GM21723 (cell line): ENCODE data around the gene SASH3.
"Not testable (repeated sequence)": the region's sequence is repeated elsewhere in the genome, so short reads cannot be mapped to it uniquely, and the experiment has no call there.

ENCODE experiments used
- ATAC-seq: cut with Tn5 transposase; IDR thresholded peaks from one replicate; pipeline ENCODE4 v1.9.1; 2021; ENCODE audit warnings: mild to moderate bottlenecking, moderate library complexity; ENCODE audit not compliant: unreplicated experiment

The SASH3 gene

DNA sequence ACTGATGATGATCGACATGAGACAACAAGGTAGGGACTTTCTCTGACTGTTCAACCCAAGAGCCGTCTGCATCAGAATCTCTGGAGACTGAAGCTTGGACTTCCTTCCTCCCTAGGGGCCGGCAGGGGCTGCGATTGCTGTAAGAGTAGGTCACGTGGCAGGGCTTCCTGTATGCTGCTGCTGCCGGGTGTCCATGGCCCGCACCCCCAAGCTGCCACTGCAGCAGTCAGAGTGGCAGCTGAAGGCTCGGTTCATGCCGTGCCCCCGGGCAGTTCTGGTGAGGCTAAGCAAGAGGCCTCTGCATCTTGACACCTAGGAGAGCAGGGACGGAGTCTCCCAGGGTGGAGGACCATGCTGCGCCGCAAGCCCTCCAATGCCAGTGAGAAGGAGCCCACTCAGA lies at the start of gene SASH3:
TSS of gene SASH3 (plus strand) at position 203 of the 400 bp plus-strand sequence. CDS start at position 352, 149 bp downstream.
- peak; percentile 33 for ATAC-seq

DNA sequence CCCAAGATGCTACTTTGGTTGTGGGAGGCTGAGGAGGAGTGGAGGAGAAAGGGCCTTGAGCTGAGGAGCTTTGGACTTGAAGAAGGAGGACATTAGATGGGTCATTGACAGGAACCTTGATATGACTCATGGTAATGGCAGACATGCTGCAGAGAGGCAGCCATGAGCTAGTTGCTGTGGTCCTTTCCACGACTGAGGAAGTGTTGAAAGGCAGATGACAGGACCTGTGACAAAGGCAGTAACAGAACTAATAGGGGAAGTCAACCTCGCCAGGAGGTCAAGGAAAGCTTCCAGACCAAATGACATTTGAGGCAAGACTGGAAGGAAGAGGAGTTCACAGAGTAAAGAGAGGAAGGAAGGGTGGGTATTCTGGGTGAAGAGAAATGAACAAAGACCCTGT lies 48.5 kb upstream of the SASH3 start:
- ATAC-seq = no peak

DNA sequence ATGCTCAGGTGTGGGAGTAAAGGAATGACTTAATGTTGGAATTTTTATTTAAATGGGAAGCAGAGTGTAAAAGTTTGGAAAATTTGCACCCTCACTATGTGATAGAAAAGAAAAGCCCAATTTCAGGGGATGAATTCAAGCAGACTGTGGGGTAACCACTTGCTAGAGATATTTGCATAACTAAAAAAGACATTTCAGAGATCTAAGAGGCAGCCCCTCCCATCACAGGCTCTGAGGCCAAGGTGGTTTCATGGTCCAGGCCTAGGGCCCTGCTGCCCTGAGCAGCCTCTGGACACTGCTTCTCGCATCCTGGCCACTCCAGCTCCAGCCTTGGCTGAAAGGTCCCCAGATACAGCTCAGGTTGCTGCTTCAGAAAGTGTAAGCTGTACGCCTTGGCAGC lies 46.9 kb upstream of the SASH3 start:
- no peak for ATAC-seq

DNA sequence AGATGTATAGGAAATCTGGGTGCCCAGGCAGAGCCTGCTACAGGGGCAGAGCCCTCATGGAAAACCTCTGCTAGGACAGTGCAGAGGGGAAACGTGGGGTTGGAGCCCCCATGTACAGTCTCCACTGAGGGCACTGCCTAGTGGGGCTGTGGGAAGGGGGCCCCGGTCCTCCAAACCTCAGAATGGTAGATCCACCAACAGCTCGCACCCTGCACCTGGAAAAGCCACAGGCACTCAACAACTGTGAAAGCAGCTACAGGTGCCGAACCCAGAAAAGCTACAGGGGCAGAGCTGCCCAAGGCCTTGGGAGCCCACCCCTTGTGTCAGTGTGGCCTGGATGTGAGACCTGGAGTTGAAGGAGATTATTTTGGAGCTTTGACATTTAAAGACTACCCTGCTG lies 46.4 kb upstream of the SASH3 start:
- ATAC-seq = no peak

DNA sequence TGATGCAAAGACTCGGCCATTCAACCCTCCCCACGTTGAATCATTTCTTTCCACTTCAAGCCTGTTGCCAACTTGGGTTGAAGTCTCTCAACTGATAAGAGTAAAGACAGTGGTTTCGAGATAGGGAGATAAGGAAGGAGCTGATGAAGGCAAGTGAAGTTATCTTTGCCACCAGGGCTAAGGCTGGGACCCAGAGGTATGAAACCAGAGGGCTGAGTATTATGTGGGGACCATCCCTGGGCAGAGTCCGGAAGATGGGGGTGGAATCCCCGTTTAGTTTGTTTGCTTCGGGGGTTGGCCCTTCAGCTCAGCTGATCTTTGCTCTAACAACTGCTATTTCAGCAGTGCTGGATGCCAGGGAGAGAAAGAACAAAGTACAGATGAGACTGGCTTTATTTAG lies 43.3 kb upstream of the SASH3 start:
- ATAC-seq = no peak

DNA sequence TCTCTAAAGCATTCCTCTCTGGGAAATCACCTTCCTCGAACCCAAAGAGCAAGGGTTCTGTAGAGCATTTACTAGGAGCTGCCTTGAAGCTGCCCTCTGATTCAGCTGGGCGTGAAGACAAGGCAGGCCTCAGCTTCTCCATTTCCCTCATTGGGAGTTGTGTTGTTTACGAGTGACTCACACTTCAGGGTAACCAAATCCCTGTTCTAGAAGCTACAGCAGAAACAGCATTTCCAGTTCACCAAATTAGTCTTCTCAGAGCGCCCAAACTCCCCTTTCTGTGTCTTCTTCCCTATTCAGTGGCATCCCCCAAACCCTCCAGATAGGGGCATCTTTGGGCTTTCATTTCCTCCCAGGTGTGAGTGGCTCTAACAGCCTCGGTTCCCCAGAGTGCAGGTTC lies 41.8 kb upstream of the SASH3 start:
- ATAC-seq = peak; percentile 44

DNA sequence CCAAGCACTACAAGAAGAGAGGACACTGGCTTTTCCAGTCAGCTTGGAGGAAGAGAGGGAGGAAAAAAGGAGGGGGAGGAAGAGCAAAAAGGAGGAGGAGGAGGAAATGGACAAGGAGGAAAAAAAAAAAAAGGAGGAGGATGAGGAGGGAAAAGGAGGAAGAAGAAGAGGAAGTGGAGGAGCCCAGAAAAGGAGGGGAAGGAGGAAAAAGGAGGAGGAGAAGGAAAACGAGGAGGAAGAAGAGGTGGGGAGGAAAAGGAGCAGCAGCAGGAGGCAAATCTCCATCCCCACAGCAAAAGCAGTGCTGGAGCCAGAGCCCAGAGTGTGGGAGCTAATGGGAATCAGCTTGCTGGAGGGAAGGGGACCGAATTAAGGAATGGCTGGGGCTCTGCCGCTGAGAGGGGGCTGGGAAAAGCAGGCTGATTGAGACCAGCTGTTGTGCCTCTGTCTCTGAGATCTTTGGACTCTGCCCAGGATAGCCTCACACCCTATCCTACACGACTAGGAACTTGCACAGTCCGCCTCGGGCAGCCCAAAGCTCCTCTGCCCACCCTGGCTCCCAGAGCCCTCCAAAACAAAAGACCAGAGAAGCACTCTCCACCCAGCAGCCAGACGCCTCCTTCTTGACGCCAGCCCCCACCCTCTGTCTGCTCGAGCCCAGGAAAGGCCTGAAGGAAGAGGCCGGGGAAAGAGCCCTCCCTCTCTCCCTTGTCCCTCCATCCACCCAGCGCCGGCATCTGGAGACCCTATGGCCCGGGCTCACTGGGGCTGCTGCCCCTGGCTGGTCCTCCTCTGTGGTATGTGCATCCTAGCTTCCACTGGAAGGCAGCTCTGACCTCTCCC lies 41.1 kb upstream of the SASH3 start, which contains the start of gene XPNPEP2:
TSS of gene XPNPEP2 (plus strand) at position 514 of the 843 bp plus-strand sequence. CDS start at position 749, 235 bp downstream.
- no peak for ATAC-seq

DNA sequence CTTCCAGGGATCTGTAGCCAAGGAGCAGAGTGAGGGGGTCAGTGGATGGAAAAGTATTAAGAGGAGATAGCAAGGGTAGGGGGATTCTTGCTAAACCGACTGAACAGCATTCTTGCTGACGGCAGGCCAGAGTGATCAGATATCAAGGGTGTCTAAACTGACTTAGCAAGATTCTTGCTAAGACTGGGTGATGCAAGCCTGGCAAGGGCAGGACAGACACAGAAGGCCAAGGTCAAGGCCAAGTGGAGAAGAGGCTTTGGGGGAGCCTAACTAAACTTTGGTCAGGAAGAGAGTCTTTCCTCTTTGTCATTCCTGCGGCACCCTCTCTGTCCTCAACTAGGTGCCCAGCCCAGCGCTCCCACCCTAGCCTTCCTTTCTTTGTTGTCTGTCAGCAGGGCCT lies 40.2 kb upstream of the SASH3 start:
- no peak for ATAC-seq

DNA sequence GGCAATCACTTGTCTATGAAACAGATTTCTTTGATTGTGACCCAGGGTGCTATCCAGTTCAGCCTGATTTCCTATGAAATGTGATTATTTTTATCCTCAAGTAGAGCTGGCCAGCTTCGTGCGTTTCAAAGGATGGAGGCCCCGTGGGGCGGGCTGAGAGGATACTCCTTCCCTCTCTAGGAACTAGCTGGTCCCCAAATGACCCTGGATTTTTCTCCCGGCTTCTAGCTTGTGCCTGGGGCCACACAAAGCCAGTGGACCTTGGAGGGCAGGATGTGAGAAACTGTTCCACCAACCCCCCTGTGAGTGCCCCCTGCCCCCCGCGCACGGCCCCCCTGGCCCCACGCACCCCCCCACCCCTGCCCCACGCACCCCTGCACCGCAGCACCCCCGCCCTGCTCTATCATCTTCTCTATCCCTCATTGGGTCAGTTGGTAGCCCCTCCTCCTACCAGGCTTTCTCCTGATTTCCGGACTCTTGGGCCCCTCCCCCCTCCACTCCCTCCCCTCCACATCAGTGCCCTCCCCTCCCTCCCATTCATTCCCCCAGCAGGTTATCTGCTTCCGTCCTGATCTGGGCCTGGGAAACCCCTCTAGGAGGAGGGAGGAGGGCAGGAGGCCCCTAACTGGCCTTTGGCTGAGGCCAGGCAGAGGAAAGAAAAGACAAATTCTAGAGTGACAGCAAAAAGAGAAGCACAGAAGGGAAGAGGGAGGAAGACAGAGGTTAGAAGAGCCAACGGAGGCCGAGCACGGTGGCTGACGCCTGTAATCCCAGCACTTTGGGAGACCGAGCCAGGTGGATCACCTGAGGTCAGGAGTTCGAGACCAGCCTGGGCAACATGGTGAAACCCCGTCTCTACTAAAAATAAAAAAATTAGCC lies 37.6 kb upstream of the SASH3 start:
- no peak for ATAC-seq

DNA sequence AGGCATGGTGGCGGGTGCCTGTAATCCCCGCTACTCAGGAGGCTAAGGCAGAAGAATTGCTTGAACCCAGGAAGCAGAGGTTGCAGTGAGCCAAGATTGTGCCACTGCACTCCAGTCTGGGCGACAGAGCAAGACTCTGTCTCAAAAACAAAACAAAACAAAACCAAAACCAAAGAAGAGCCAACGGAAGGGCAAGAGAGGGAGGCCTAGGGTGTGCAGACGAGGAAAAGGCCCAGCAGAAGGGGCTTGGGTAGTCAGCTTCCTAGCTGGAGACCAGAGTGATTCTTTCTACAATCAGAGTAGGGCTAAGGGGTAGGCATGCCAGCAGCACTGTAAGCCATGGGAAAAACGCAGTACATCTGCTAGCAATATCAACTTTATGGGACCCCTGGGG lies 37.0 kb upstream of the SASH3 start:
- ATAC-seq = not testable (repeated sequence)

DNA sequence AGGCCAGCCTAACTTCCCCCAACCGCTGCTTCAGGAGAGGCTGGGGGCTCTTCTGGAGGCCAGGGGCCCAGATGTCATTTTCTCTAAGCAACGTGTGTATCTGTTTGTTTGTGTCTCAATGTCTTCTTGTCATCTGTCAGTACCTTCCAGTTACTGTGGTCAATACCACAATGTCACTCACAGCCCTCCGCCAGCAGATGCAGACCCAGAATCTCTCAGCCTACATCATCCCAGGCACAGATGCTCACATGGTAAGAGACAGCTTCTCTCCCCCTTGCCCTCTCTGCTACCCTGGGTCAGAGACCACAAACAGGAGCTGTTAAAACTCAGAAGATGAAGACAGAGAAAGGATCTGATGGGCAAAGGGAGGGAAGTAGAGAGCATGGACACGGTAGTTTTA lies 35.9 kb upstream of the SASH3 start:
- ATAC-seq = no peak

DNA sequence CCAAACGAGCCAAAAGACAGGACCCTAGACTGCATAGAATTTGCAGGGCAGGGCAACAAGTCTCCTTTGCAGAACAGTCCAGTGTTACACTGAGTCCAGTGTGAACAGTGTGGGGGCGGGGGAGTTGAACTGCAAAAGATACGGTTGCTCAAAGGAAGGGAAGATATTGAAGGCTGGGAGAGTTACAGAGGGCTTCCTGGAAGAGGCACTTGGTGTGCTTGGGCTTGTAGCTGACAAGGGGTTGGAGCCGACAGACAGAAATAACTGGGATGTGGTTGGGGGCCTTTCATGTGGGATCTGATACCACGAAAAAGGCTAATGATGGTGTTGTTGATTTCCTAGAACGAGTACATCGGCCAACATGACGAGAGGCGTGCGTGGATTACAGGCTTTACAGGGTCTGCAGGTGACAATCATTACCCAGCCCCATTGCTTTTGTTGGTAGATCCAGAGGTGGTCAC lies 34.9 kb upstream of the SASH3 start:
- ATAC-seq = no peak

DNA sequence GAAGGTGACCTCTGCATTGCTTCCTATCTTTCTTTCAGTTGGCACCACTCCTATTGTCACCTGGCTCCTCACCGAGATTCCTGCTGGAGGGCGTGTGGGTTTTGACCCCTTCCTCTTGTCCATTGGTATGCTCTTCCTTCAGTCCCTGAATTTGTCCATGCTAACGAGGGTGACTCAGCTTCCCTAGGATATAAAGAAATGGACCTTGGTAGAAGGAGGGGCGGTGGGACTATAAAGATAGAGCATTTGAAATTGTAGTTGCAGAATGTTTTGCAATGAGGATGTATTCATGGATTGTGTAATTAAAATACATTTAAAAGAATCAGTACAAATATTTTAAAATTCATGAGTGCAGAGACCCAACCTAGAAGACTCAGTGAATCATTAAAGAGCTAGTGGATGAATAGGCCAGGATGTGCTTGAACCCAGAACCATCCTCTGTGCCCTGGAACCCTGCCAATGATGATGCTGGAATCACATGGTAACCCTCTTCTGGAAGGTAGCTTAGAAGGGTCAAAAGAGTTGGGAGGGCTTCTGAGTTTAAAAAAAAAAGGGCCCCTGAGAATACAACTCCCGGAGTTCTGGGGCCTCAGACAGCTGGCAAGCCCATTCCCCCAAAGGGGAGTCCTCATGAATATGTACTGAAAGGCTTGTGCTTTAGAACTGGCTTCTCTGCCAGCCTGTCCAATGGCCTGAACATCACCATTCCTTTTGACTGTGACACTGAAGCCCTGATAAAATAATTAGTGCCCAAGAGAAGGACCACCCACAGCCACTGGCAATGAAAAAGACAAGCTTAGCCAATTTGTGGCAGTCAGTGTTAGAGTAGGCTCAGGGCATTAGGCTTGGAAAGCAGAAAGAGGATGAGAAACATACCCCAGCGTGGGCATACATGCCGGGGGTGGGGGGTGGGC lies 32.9 kb upstream of the SASH3 start:
- ATAC-seq = no peak

DNA sequence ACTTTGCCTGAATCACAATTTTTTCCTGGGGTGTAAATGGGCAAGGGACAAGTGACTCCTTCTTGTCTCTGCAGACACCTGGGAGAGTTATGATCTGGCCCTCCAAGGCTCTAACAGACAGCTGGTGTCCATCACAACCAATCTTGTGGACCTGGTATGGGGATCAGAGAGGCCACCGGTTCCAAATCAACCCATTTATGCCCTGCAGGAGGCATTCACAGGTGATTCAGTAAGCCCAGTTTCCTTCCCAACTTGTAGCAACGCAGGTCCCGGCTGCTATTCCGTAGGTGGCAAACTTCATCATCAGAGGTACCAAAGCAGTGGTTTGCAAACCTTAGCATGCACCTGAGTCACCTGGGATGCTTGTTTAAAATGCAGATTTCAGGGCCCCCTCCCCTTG lies 32.2 kb upstream of the SASH3 start:
- no peak for ATAC-seq

DNA sequence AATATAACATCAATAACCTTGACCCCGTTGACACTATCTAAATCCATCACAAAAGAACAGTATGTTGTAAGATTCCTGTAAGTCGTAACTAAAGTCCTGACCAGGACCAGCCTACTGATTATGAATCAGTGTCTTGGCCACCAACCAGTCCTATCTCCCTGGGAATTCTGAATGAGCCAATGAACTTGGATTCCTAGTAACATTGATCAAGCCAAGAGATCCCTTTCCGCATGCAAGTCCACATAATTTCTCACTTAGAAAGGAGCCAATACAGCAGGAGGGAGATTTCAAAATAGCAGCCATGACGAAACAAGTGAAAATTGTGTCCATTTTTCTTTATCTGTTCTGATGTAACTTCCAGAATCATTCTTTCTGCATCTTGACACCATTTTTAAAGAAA lies 31.4 kb upstream of the SASH3 start:
- no peak for ATAC-seq

DNA sequence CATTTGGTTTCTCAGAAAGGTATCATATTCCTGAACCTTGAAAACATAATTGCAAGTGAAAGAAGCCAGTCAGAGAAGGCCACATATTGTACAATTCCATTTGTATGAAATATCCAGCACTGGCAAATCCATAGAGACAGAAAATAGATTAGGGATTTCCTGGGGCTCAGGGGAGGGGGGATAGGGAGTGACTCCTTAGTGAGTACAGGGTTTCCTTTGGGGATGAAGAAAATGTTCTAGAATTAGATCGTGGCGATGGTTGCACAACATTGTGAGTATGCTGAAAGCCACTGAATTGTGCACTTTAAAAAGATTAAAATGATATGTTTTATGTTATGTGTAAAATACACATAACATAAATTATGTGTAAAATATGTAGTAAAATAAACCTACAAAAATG lies 30.7 kb upstream of the SASH3 start:
- no peak for ATAC-seq

DNA sequence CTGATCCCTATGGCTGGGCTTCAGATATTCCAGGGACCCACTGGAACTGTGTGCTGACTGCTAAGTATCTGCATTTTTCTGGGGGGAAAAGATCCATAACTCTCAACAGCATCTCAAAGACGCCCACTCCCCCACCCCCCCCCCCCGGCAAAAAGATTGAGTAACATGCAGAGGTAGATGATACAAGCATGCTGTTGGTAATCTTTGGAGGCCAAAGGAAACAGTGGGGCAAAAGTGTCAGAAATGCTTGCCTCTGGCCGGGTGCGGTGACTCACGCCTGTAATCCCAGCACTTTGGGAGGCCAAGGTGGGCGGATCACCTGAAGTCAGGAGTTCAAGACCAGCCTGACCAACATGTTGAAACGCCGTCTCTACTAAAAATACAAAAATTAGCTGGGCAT lies 28.8 kb upstream of the SASH3 start:
- ATAC-seq = no peak

DNA sequence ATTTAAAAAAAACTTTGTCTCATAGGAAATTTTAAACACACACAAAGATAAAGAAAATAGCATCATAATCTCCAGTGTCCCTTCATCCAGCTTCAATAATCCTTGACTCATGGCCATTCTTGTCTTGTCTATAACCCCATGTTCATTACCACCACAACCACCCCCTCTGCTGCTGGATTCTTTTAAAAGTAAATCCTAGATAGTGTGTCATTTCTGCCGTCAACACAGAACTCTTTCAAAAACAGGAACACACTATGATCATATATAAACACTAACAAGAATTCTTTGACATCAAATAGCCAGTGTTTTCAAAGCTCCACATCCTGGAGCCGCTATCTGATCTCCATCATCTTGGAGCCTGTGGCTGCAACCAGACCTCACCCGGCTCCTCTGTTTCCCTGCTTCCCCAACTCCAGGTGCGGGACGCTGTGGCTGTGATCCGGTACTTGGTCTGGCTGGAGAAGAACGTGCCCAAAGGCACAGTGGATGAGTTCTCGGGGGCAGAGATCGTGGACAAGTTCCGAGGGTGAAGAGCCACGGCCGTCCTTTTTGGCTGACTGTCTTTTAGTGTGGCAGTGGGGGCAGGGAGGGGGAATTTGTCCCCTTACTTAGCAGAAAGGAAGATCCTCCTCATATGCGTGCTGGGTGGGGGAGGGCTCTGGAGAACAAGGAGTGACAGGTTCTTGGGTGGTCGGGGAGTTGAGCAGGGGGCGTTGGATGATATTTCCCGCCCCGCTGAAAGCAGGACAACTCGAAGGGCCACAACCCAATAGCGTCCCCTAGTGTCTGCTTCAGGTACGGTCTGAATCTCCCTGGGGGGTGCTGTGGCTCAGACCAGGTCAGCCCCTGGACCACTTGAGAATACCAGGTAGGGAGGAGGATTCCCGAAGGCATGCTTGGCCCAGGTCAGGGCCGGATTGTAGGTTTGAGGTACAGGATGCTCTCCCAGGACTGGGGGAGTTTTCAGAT lies 25.4 kb upstream of the SASH3 start:
- no peak for ATAC-seq

DNA sequence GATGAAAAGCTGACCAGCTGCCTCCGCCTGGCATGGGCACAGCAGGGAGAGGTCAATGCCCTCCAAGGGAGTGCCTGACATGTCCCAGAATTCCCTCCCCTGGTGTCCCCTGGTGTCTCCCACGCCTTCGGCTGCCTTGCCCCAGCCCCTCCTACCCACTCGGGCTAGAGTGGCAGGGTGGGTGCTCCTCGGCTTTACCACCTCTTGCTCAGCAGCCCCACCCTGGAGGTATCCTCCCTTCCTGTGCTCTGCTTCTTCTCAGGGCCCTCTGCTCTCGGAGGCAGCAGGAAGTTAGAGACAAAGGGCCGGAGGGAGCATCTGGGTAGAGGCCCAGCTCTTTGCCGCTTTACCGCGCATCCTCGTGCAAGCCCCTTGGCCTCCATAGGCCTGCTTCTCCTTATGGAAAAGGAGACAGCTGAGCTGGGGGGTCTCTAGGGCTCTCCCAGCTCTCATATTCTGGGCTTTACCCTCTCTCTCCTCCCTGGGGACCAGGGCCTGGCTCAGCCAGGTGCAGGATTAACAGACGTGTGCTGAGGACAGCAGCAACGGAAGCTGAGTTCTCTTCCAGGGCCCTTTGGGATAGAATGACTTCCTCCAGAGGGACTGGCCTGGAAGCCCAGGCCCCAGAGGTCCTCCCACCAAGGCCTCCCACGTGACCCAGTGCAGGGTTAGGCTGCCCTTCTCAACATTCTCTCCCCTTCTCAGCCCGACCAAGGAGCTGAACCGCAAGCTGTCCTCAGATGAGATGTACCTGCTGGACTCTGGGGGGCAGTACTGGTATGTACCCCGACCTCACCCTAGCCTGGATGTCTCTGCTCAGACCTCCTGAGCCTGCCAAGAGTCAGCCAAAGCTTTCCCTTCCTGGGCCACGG lies 23.7 kb upstream of the SASH3 start:
- ATAC-seq = peak; percentile 43
